HEK293T (cell line): ENCODE data around the gene NOD2.

Source experiments
- CTCF ChIA-PET: fragments of 350-600 bp; formaldehyde crosslinking; extraction: SDS; loops from one replicate; lab custom pipeline; 2021; ENCODE audit warnings: antibody characterized with exemption, inconsistent platforms; lab: Yijun Ruan, JAX
- POLR2A ChIA-PET: fragments of 350-600 bp; formaldehyde crosslinking; extraction: SDS; loops from one replicate; lab custom pipeline; 2020; ENCODE audit warnings: antibody characterized with exemption, inconsistent platforms; lab: Yijun Ruan, JAX
- DNase-seq: peaks from one replicate; pipeline ENCODE4 v3.0.0; 2012; ENCODE audit warnings: mixed read lengths; ENCODE audit errors: extremely low spot score
- ARNT ChIP-seq: fragments of 450-650 bp; IDR thresholded peaks from 2 replicates; pipeline ENCODE4 v1.6.1; 2017; ENCODE audit warnings: mild to moderate bottlenecking
- CTBP1 ChIP-seq: fragments of 450-650 bp; IDR thresholded peaks from 2 replicates; pipeline ENCODE4 v1.6.1; 2016; ENCODE audit warnings: borderline replicate concordance
- ELF4 ChIP-seq: fragments of 450-650 bp; IDR thresholded peaks from 2 replicates; pipeline ENCODE4 v1.6.1; 2017; ENCODE audit warnings: antibody characterized with exemption
- FOXA1 ChIP-seq: fragments of 450-650 bp; IDR thresholded peaks from 2 replicates; pipeline ENCODE4 v1.6.1; 2016; ENCODE audit warnings: mild to moderate bottlenecking
- FOXK2 ChIP-seq: fragments of 450-650 bp; IDR thresholded peaks from 2 replicates; pipeline ENCODE4 v1.6.1; 2016; ENCODE audit warnings: mild to moderate bottlenecking
- FOXM1 ChIP-seq: fragments of 450-650 bp; IDR thresholded peaks from 2 replicates; pipeline ENCODE4 v1.6.1; 2017; ENCODE audit warnings: mild to moderate bottlenecking, borderline replicate concordance
- HDGF ChIP-seq: fragments of 450-650 bp; IDR thresholded peaks from 2 replicates; pipeline ENCODE4 v1.6.1; 2017; ENCODE audit warnings: antibody characterized with exemption, borderline replicate concordance
- L3MBTL2 ChIP-seq: fragments of 450-650 bp; conservative IDR thresholded peaks from 2 replicates; pipeline ENCODE4 v1.6.1; 2016; ENCODE audit warnings: mild to moderate bottlenecking
- LEF1 ChIP-seq: fragments of 450-650 bp; IDR thresholded peaks from 2 replicates; pipeline ENCODE4 v1.6.1; 2017; ENCODE audit warnings: mild to moderate bottlenecking, borderline replicate concordance
- NFRKB ChIP-seq: fragments of 450-650 bp; IDR thresholded peaks from 2 replicates; pipeline ENCODE4 v1.6.1; 2016; ENCODE audit warnings: mild to moderate bottlenecking, moderate library complexity
- SP1 ChIP-seq: fragments of 450-650 bp; IDR thresholded peaks from 2 replicates; pipeline ENCODE4 v1.6.1; 2017
- SUZ12 ChIP-seq: fragments of 450-650 bp; IDR thresholded peaks from 2 replicates; pipeline ENCODE4 v1.6.1; 2016; ENCODE audit warnings: mild to moderate bottlenecking
- TARDBP ChIP-seq: fragments of 450-650 bp; IDR thresholded peaks from 2 replicates; pipeline ENCODE4 v1.6.1; 2016
- ZNF384 ChIP-seq: fragments of 450-650 bp; IDR thresholded peaks from 2 replicates; pipeline ENCODE4 v1.6.1; 2016
- TF ChIP-seq, protein P1 (sequence below): fragments of 450-650 bp; IDR thresholded peaks from 2 replicates; pipeline ENCODE4 v1.6.1; 2016

The NOD2 gene

DNA sequence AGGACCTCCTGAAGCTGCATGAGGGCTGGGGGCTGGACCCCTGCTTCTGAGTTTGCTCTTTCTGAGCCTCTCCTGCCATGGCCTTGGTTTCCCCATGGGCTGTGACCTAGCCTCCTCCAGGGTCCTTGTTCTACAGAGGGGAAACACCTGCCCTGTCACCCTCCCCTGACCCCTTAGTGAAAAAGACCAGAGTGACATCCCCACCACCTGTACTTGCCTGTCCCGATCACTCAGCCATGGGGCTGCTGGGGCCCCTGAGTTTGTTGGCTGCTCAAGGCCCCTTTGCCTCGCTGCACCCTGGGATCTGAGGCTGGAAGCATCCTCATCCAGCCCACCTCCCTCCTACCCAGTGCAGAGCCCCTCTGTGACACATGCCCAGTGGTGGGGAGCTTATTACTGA, 800 bp downstream of the NOD2 start:
- DNase-seq = no peak
- POLR2A ChIA-PET = no interaction called here
- CTCF ChIA-PET = no interaction called here
- TF ChIP-seq L3MBTL2 (no peak), TARDBP (no peak), NFRKB (no peak)

DNA sequence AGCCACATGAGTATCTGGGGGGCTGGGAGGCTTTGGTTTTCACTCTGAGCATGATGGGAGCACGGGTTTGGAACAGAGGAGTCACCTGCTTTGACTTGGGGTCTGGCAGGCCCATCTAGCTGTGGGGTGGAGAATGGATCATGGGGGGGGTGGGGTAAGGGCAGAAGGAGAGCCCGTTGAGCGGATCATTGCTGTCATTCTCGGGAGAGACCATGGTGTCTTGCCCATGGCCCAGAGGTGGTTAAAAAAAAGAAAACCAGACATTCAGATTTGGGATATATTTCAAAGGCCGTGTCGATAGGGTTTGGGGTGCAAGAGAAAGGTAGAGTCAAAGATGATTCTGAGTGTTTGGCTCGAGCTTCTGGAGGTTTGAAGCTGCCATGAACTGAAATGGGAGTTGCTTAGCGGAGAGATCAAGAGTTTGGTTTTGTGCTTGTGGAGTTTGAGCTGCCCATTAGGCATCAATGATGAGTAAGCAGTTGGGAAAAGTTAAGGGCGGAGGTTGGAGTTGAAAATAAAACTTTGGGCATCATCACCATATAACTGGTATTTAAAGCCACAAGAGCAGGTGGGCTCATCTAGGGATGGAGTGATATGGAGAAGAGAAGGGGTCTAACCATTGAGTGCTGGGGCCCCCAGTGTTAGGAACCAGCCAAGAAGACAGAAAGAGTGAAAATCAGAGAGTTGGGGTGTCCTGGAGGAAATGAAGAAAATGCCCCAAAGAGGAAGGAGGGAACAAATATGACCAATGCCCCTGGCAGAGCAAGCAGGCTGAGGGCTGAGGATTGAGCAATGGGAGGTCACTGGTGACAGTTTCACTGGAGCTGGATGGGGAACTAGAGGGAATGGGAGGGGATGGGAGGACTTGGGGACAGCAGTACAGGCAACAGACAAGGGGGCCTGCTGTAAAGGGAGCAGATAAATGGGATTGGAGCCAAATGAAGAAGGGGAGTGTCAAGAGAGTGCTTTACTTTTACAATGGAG, 1.9 kb downstream of the NOD2 start:
- CTCF ChIA-PET = no interaction called here
- POLR2A ChIA-PET = no interaction called here
- DNase-seq = no peak
- TF ChIP-seq CTBP1 (no peak), SUZ12 (no peak), L3MBTL2 (no peak), ELF4 (no peak), SP1 (no peak), NFRKB (no peak), LEF1 (no peak), FOXM1 (no peak), TARDBP (no peak), FOXK2 (no peak), ZNF384 (no peak)

DNA sequence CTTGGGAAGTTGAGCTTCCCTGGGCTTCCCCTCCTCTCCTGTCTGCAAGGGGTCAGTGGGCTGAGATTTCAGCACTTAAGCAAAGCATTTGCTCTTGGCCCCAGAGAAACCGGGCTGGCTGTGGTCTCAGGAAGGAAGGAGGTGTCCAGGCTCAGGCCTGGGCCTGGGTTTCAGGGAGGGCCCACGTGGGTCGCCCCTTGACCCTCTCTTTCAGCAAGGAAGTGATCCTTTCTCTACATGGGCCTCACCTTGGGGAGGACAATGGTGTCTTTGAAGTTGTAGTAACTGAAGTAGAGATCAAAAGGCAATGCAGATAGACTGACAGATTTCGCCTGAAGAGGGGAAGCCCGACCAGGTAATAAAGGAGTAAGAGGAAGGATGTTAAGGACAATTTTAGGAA, 2.7 kb downstream of the NOD2 start:
- DNase-seq = no peak
- POLR2A ChIA-PET = no interaction called here
- CTCF ChIA-PET = interaction anchor here (0.7 kb wide), 1 partner anchor 99 kb away, joined by 3 read pairs; no protein-coding TSS in a partner anchor
- no peak for TF ChIP-seq LEF1
- TF ChIP-seq FOXK2 = no peak
- no peak for TF ChIP-seq SP1
- TF ChIP-seq ELF4 = no peak
- TF ChIP-seq L3MBTL2 = no peak
- no peak for TF ChIP-seq TARDBP
- no peak for TF ChIP-seq NFRKB

DNA sequence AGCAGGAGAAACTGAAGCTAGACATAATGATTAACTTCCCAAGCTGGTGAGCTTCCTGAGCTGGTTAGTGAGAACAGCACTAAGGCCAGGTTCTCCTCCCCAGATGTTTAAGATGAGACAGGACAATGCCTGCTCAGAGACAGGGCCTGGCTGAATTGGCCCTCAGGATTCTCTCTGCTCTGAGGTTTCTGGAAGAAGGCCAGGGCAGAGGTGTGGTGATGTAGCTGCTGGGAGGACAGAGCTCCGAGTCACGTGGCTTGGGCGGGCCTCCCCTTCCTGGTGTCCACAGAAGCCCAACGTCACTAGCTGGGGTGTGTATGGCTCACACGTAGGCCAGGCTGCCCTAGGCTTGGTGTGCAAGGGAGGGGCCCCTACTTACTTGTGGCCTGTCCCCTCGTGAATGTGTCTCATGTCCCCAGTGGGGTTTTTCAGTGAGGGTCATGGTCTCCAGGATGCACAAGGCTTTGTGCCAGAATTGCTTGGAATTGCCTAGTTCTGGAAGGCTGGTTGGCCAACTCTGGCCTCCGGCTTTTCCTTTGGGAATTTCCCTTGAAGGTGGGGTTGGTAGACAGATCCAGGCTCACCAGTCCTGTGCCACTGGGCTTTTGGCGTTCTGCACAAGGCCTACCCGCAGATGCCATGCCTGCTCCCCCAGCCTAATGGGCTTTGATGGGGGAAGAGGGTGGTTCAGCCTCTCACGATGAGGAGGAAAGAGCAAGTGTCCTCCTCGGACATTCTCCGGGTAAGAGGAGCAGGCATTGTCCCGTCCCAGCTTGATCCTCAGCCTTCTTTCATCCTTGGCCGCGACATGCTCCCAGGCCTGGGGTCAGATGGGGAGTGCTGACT, 3.4 kb downstream of the NOD2 start:
- no peak for TF ChIP-seq TARDBP
- no peak for TF ChIP-seq SUZ12
- no peak for TF ChIP-seq LEF1
- TF ChIP-seq L3MBTL2 = no peak
- TF ChIP-seq ZNF384 = no peak
- TF ChIP-seq, protein P1, sequence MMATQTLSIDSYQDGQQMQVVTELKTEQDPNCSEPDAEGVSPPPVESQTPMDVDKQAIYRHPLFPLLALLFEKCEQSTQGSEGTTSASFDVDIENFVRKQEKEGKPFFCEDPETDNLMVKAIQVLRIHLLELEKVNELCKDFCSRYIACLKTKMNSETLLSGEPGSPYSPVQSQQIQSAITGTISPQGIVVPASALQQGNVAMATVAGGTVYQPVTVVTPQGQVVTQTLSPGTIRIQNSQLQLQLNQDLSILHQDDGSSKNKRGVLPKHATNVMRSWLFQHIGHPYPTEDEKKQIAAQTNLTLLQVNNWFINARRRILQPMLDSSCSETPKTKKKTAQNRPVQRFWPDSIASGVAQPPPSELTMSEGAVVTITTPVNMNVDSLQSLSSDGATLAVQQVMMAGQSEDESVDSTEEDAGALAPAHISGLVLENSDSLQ = no peak
- no peak for TF ChIP-seq FOXM1
- no peak for TF ChIP-seq ARNT
- no peak for TF ChIP-seq CTBP1
- no peak for TF ChIP-seq HDGF
- ChIA-PET POLR2A (no interaction called here), CTCF (interaction anchor here (0.7 kb wide), 1 partner anchor 98 kb away, joined by 3 read pairs; no protein-coding TSS in a partner anchor)
- no peak for DNase-seq

DNA sequence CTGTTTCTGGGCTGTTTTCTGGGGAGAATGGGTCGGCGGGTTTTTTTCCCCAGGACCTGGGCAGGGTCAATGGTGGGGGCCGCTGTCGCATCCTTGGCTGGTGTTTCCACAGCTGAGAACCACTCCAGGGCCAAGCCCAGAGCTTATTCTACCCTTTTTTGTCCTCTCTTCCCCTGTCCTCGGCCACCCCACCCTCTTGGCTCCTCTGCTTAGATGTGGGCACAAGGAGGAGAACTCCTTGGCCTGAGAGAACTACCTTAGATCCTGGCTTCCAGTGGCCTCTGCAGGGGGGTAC, 4.0 kb downstream of the NOD2 start:
- POLR2A ChIA-PET = no interaction called here
- CTCF ChIA-PET = no interaction called here

DNA sequence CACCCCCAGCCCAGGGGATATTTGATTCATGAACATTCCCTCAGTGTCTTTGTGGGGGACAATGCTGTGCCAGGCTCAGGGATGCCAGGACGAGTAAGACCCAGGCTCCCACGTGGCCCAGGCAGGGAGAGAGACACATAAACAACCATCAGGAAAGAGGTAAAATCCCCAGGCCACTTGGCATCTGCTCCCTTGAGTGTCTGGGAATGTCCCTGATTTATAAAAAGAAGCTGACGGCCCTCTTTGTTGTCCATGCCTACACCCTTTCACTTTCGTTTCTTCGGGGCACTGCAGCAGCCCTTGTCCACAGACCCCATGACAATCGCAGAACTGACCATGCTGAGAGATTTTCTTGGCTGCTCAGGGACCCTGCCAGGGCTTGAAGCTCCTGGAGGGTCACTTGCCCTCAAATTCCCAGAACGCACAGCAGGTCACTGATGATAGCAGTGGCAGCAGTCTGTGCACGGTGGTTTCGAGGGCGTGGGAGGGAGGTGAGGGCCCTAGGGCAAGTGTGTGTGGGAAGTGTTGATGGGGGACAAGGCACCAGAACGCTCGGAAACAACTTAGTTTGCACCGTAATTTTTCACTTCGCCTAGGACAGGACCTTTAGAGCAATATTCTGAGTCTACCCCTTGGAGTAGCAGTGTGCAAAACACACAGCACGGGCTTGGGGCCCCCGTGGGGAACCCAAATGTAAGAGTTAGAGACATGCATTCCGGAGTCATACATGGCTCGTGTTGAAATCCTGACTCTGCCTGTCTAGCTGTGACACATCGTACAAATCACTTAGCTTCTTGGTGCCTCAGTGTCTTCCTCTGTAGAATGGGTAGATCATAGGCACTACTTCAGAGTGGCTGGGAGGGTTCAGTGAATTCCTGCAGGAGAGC, 4.7 kb downstream of the NOD2 start:
- TF ChIP-seq LEF1 = no peak
- no peak for TF ChIP-seq ELF4
- TF ChIP-seq, protein P1 = no peak
- TF ChIP-seq SUZ12 = no peak
- TF ChIP-seq HDGF = no peak
- TF ChIP-seq NFRKB = no peak
- no peak for DNase-seq
- CTCF ChIA-PET = no interaction called here
- POLR2A ChIA-PET = no interaction called here

More for the DNA sequence above, 4.0 kb downstream of the NOD2 start:
- no peak for TF ChIP-seq TARDBP
- no peak for TF ChIP-seq ZNF384
- no peak for TF ChIP-seq CTBP1
- no peak for TF ChIP-seq ARNT
- TF ChIP-seq LEF1 = no peak
- TF ChIP-seq FOXA1 = no peak
- TF ChIP-seq, protein P1 = no peak
- TF ChIP-seq FOXM1 = no peak
- no peak for TF ChIP-seq NFRKB
- DNase-seq = no peak
